K562 (cell line): Measurements from ENCODE around the gene KIAA0319L. TPM values are rescaled to one million over a fixed set of nuclear protein-coding genes. Genes with fewer than 3 reads are reported as not detected.

ENCODE experiments used
- BACH1 ChIP-seq: fragments of 200-800 bp; sonication (Bioruptor generic); IDR thresholded peaks from 2 replicates; pipeline ENCODE4 v1.6.1; 2016; ENCODE audit warnings: missing genetic modification characterization, missing compliant biosample characterization
- BHLHE40 ChIP-seq: IDR thresholded peaks from 2 replicates; pipeline ENCODE4 v1.6.1; 2011; ENCODE audit warnings: low read length, improper control_type of control experiment
- CAMTA2 ChIP-seq: fragments of 250-450 bp; sonication (Bioruptor Pico); conservative IDR thresholded peaks from 2 replicates; pipeline ENCODE4 v1.5.1; 2022
- CBFA2T2 ChIP-seq: fragments of 450-650 bp; conservative IDR thresholded peaks from 2 replicates; pipeline ENCODE4 v1.6.1; 2017; ENCODE audit warnings: mild to moderate bottlenecking
- CHCHD3 ChIP-seq: fragments of 250-450 bp; sonication (Bioruptor Pico); IDR thresholded peaks from 2 replicates; pipeline ENCODE4 v2.1.2; 2022; ENCODE audit warnings: mild to moderate bottlenecking
- GABPB2 ChIP-seq: fragments of 250-450 bp; sonication (Bioruptor Pico); conservative IDR thresholded peaks from 2 replicates; pipeline ENCODE4 v1.5.1; 2021; ENCODE audit warnings: mild to moderate bottlenecking
- GTF2E2 ChIP-seq: fragments of 200-800 bp; sonication (Bioruptor generic); IDR thresholded peaks from 2 replicates; pipeline ENCODE4 v1.6.1; 2016; ENCODE audit warnings: missing genetic modification characterization, missing compliant biosample characterization
- GTF2F1 ChIP-seq: IDR thresholded peaks from 2 replicates; pipeline ENCODE4 v1.6.1; 2011; ENCODE audit warnings: low read depth, low read length, improper control_type of control experiment
- HNRNPL ChIP-seq: fragments of 200-400 bp; formaldehyde crosslinking; IDR thresholded peaks from 2 replicates; pipeline ENCODE4 v1.6.1; 2017; ENCODE audit warnings: low read depth, mild to moderate bottlenecking, low read length
- KDM2B ChIP-seq: fragments of 250-450 bp; sonication (Bioruptor Pico); IDR thresholded peaks from 2 replicates; pipeline ENCODE4 v1.8.0; 2021; ENCODE audit warnings: mild to moderate bottlenecking, moderate library complexity
- MIER1 ChIP-seq: fragments of 450-650 bp; IDR thresholded peaks from 2 replicates; pipeline ENCODE4 v1.6.1; 2016; ENCODE audit warnings: antibody characterized with exemption, mild to moderate bottlenecking, low read depth
- NCOA1 ChIP-seq: fragments of 450-650 bp; IDR thresholded peaks from 2 replicates; pipeline ENCODE4 v1.6.1; 2016; ENCODE audit warnings: low read depth
- NFIC ChIP-seq: fragments of 450-650 bp; IDR thresholded peaks from 2 replicates; pipeline ENCODE4 v1.6.1; 2017; ENCODE audit warnings: mild to moderate bottlenecking, inconsistent platforms
- POLR2H ChIP-seq: IDR thresholded peaks from 2 replicates; pipeline ENCODE4 v1.6.1; 2016; ENCODE audit warnings: missing genetic modification characterization, low read depth, mild to moderate bottlenecking, control low read depth, missing compliant biosample characterization, moderate library complexity
- PRMT5 ChIP-seq: sonication (generic); formaldehyde crosslinking; IDR thresholded peaks from 2 replicates; pipeline ENCODE4 v1.5.0; 2020; ENCODE audit warnings: missing genetic modification reagents
- RB1 ChIP-seq: fragments of 450-650 bp; IDR thresholded peaks from 2 replicates; pipeline ENCODE4 v1.6.1; 2017; ENCODE audit warnings: low read depth, mild to moderate bottlenecking
- RCOR1 ChIP-seq, 2 experiments: IDR thresholded peaks; 2 replicates each; pipeline ENCODE4 v1.6.1; 2012; ENCODE audit warnings: low read depth in 2 of 2, low read length in 2 of 2, borderline replicate concordance in 1 of 2, improper control_type of control experiment in 1 of 2
- RUNX1 ChIP-seq: sonication (generic); IDR thresholded peaks from 2 replicates; pipeline ENCODE4 v1.6.1; 2016; ENCODE audit warnings: antibody characterized with exemption, low read depth
- SRF ChIP-seq, 2 experiments: fragments of 250-450, 450-650 bp in 1 of 2; sonication (Bioruptor Pico) in 1 of 2; sonication (generic) in 1 of 2; formaldehyde crosslinking; IDR thresholded peaks; 2 replicates each; pipeline versions ENCODE4 v1.5.0 to v1.5.1; 2020 to 2022; ENCODE audit warnings: mild to moderate bottlenecking in 1 of 2, missing genetic modification reagents in 1 of 2
- TEAD4 ChIP-seq, 2 experiments: sonication (generic) in 1 of 2; formaldehyde crosslinking in 1 of 2; IDR thresholded peaks; 2 replicates each; pipeline versions ENCODE4 v1.6.1 to v1.8.0; 2012 to 2022; ENCODE audit warnings: borderline replicate concordance in 1 of 2, inconsistent platforms in 1 of 2, low read length in 1 of 2, mild to moderate bottlenecking in 1 of 2, missing genetic modification reagents in 1 of 2
- U2AF1 ChIP-seq: fragments of 200-400 bp; formaldehyde crosslinking; optimal IDR thresholded peaks from 2 replicates; pipeline ENCODE3; 2017; ENCODE audit warnings: mild to moderate bottlenecking, low read depth, low read length, moderate library complexity
- U2AF2 ChIP-seq: fragments of 200-400 bp; formaldehyde crosslinking; optimal IDR thresholded peaks from 2 replicates; pipeline ENCODE3; 2017; ENCODE audit warnings: low read depth, mild to moderate bottlenecking, low read length
- ZNF24 ChIP-seq: fragments of 450-650 bp; IDR thresholded peaks from 2 replicates; pipeline ENCODE4 v1.6.1; 2016
- ZNF41 ChIP-seq: fragments of 250-450 bp; sonication (Bioruptor Pico); conservative IDR thresholded peaks from 2 replicates; pipeline ENCODE4 v1.4.0; 2020; ENCODE audit warnings: mild to moderate bottlenecking
- ZNF445 ChIP-seq: fragments of 250-450 bp; sonication (Bioruptor Pico); IDR thresholded peaks from 2 replicates; pipeline ENCODE4 v1.4.0; 2020; ENCODE audit warnings: low read depth, mild to moderate bottlenecking, moderate library complexity
- ZNF778 ChIP-seq: fragments of 450-650 bp; formaldehyde crosslinking; IDR thresholded peaks from 2 replicates; pipeline ENCODE4 v1.4.0; 2020; ENCODE audit warnings: mild to moderate bottlenecking, moderate library complexity
- polyA plus RNA-seq, 8 experiments: library from polyadenylated mRNA; depleted of rRNA in 4 of 8; stranded (reverse) in 5 of 8; unstranded in 3 of 8; fragments of >200 nt; fragmentation: Nextera tagmentation in 2 of 8; fragmentation: Illumina TruSeq in 1 of 8; extraction: Ambion mirVana in 2 of 8; extraction: Trizol in 1 of 8; gene quantifications; 2 replicates each; pipeline versions ENCODE4 v1.2.1 to v1.2.3, GENCODE V29; 2011 to 2014; ENCODE audit warnings: inconsistent platforms in 1 of 8, missing spikeins in 1 of 8
- total RNA-seq, 7 experiments: library from RNA; depleted of rRNA in 6 of 7; stranded (reverse); fragments of >200 nt in 6 of 7; fragmentation: Illumina TruSeq in 2 of 7; extraction: Trizol in 2 of 7; gene quantifications; 2 replicates each; pipeline versions ENCODE4 v1.2.1 to v1.2.3, GENCODE V29; 2011 to 2021; ENCODE audit warnings: low replicate concordance in 1 of 7
- TF ChIP-seq, protein P1 (sequence below): fragments of 250-450 bp; sonication (Bioruptor Pico); IDR thresholded peaks from 2 replicates; pipeline ENCODE4 v1.8.0; 2022; ENCODE audit warnings: inconsistent platforms
- TF ChIP-seq, protein P2 (sequence below): sonication (generic); formaldehyde crosslinking; IDR thresholded peaks from 2 replicates; pipeline ENCODE4 v1.8.1; 2023; ENCODE audit warnings: mild to moderate bottlenecking, missing genetic modification reagents

The KIAA0319L gene
- total and polyA plus RNA-seq, 9 of the 15 experiments (the other 6 are each of a cell fraction or from before 2014, with no cell fraction given), result 2.4 to 51.7 (median 27.4) TPM

GRCh38 chr1:35499652-35500176 lies 57.5 kb downstream of the KIAA0319L start (continued):
- TF ChIP-seq NCOA1 (peak; percentile 82), RB1 (peak; percentile 44; the same call in 1 of the 2 replicates), BACH1 (no peak), GTF2E2 (tag) (no peak), PRMT5 (CRISPR knock-in tag) (no peak), BHLHE40 (peak; percentile 74), CHCHD3 (CRISPR knock-in tag) (no peak), MIER1 (0 out of 2 replicates have a peak, but pooled peaks have one; percentile 50), GABPB2 (CRISPR knock-in tag) (no peak), HNRNPL (no peak), GTF2F1 (no peak), ZNF41 (CRISPR knock-in tag) (no peak), TEAD4 (IDR thresholded peaks at IDR 0.05; ENCODE audit: low read length) (peak; percentile 90), TEAD4 (CRISPR knock-in tag; IDR thresholded peaks at IDR 0.05; ENCODE audit: borderline replicate concordance) (no peak), CAMTA2 (CRISPR knock-in tag) (no peak), ZNF445 (CRISPR knock-in tag) (no peak), POLR2H (tag) (no peak), RCOR1 (IDR thresholded peaks at IDR 0.05; ENCODE audit: borderline replicate concordance in 1 of 2, low read depth in 2 of 2, low read length in 2 of 2) (peak; percentile 72 to 99; a peak in 3 of 4 replicates), U2AF2 (no peak), ZNF778 (CRISPR knock-in tag) (no peak), SRF (CRISPR knock-in tag; IDR thresholded peaks at IDR 0.05) (peak in 1 of 2 experiments; percentile 83; a peak in 1 of 4 replicates), NFIC (0 out of 2 replicates have a peak, but pooled peaks have one; percentile 49), RUNX1 (peak; percentile 78), KDM2B (CRISPR knock-in tag) (no peak), CBFA2T2 (peak; percentile 85), ZNF24 (no peak), U2AF1 (no peak)
- TF ChIP-seq, protein P1, sequence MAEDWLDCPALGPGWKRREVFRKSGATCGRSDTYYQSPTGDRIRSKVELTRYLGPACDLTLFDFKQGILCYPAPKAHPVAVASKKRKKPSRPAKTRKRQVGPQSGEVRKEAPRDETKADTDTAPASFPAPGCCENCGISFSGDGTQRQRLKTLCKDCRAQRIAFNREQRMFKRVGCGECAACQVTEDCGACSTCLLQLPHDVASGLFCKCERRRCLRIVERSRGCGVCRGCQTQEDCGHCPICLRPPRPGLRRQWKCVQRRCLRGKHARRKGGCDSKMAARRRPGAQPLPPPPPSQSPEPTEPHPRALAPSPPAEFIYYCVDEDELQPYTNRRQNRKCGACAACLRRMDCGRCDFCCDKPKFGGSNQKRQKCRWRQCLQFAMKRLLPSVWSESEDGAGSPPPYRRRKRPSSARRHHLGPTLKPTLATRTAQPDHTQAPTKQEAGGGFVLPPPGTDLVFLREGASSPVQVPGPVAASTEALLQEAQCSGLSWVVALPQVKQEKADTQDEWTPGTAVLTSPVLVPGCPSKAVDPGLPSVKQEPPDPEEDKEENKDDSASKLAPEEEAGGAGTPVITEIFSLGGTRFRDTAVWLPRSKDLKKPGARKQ (CRISPR knock-in tag), result no peak
- TF ChIP-seq, protein P2, sequence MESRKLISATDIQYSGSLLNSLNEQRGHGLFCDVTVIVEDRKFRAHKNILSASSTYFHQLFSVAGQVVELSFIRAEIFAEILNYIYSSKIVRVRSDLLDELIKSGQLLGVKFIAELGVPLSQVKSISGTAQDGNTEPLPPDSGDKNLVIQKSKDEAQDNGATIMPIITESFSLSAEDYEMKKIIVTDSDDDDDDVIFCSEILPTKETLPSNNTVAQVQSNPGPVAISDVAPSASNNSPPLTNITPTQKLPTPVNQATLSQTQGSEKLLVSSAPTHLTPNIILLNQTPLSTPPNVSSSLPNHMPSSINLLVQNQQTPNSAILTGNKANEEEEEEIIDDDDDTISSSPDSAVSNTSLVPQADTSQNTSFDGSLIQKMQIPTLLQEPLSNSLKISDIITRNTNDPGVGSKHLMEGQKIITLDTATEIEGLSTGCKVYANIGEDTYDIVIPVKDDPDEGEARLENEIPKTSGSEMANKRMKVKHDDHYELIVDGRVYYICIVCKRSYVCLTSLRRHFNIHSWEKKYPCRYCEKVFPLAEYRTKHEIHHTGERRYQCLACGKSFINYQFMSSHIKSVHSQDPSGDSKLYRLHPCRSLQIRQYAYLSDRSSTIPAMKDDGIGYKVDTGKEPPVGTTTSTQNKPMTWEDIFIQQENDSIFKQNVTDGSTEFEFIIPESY, result no peak
